PC-3 (cell line): Measurements from ENCODE around the gene CLCF1. TPM values are rescaled to one million over a fixed set of nuclear protein-coding genes. Genes with fewer than 3 reads are reported as not detected.

Experiments used
- ATAC-seq: fragments of 200-7000 bp; cut with Tn5 transposase; 2 replicates; pipeline ENCODE4 v1.9.1; 2020; ENCODE audit warnings: mild to moderate bottlenecking, moderate library complexity
- BruUV-seq: library from RNA; stranded (reverse); fragments of 400-500 nt; replicated peaks from 2 replicates; lab custom pipeline; 2021; lab: Mats Ljungman, UMichigan
- CTCF ChIA-PET: fragments of 300-600 bp; sonication (Branson Sonifier 250); formaldehyde crosslinking; loops from one replicate; lab custom pipeline; 2022; ENCODE audit warnings: antibody characterized with exemption; lab: Charles Lee
- POLR2A ChIA-PET: fragments of 300-600 bp; sonication (Branson Sonifier 250); formaldehyde crosslinking; loops from one replicate; lab custom pipeline; 2022; ENCODE audit warnings: antibody characterized with exemption; ENCODE audit not compliant: unreplicated experiment; lab: Charles Lee
- DNase-seq: peaks from one replicate; pipeline ENCODE4 v3.0.0-alpha.2; 2015
- H2AFZ ChIP-seq: fragments of 300-600 bp; sonication (generic); 2 replicates; pipeline ENCODE4 v1.6.0; 2016; ENCODE audit warnings: antibody characterized with exemption, low read length
- H3F3A ChIP-seq: fragments of 300-600 bp; sonication (generic); one replicate; pipeline ENCODE4 v1.6.0; 2017; ENCODE audit warnings: antibody characterized with exemption, low read length, control low read depth, mild to moderate bottlenecking; ENCODE audit not compliant: unreplicated experiment
- H3K27ac ChIP-seq: fragments of 300-600 bp; sonication (generic); 2 replicates; pipeline ENCODE4 v1.5.1; 2016; ENCODE audit warnings: mild to moderate bottlenecking, low read length
- H3K27me3 ChIP-seq: fragments of 300-600 bp; sonication (generic); 2 replicates; pipeline ENCODE4 v1.6.1; 2016; ENCODE audit warnings: low read length, mixed read lengths
- H3K36me3 ChIP-seq: fragments of 300-600 bp; sonication (generic); 2 replicates; pipeline ENCODE4 v1.6.1; 2016; ENCODE audit warnings: low read depth, mixed run types, low read length, mixed read lengths
- H3K4me1 ChIP-seq: fragments of 300-600 bp; sonication (generic); 2 replicates; pipeline ENCODE4 v1.5.1; 2016; ENCODE audit warnings: low read length; ENCODE audit not compliant: insufficient read depth
- H3K4me2 ChIP-seq: fragments of 300-600 bp; sonication (generic); 2 replicates; pipeline ENCODE4 v1.6.0; 2016; ENCODE audit warnings: low read length
- H3K4me3 ChIP-seq: fragments of 300-600 bp; sonication (generic); 2 replicates; pipeline ENCODE4 v1.5.1; 2016; ENCODE audit warnings: mild to moderate bottlenecking, low read length, mixed read lengths
- H3K79me2 ChIP-seq: fragments of 300-600 bp; sonication (generic); 2 replicates; pipeline ENCODE4 v1.6.1; 2017; ENCODE audit warnings: low read length, mixed read lengths
- H3K9ac ChIP-seq: fragments of 300-600 bp; sonication (generic); 2 replicates; pipeline ENCODE4 v1.6.0; 2016; ENCODE audit warnings: mild to moderate bottlenecking, low read length
- H3K9me2 ChIP-seq: fragments of 300-600 bp; sonication (generic); replicated peaks from 2 replicates; pipeline ENCODE4 v1.6.1; 2016; ENCODE audit warnings: mixed run types, low read length, mixed read lengths
- H3K9me3 ChIP-seq: fragments of 300-600 bp; sonication (generic); 2 replicates; pipeline ENCODE4 v1.6.1; 2016; ENCODE audit warnings: low read length, mixed read lengths
- H4K20me1 ChIP-seq: fragments of 300-600 bp; sonication (generic); 2 replicates; pipeline ENCODE4 v1.6.1; 2016; ENCODE audit warnings: low read length, mixed read lengths
- CTCF ChIP-seq: fragments of 300-600 bp; sonication (generic); conservative IDR thresholded peaks from 2 replicates; pipeline ENCODE4 v1.5.1; 2017; ENCODE audit warnings: antibody characterized with exemption, low read depth, mild to moderate bottlenecking, low read length
- EZH2 ChIP-seq: fragments of 300-600 bp; sonication (generic); IDR thresholded peaks from one replicate; pipeline ENCODE4 v1.6.1; 2017; ENCODE audit warnings: antibody characterized with exemption, mild to moderate bottlenecking, low read length; ENCODE audit not compliant: unreplicated experiment
- EZH2phosphoT487 ChIP-seq: fragments of 300-600 bp; sonication (generic); IDR thresholded peaks from 2 replicates; pipeline ENCODE4 v1.6.1; 2018; ENCODE audit warnings: mild to moderate bottlenecking, antibody characterized with exemption, low read length, borderline replicate concordance
- intact Hi-C: fragments of 100-400 bp; cut with micrococcal nuclease; formaldehyde crosslinking; loops from 2 replicates; pipeline ENCODE4 v1.9.0; 2023
- total RNA-seq: library from RNA; depleted of rRNA; stranded (reverse); fragments of >200 nt; gene quantifications from 2 replicates; pipeline ENCODE4 v1.2.3, GENCODE V29; 2014

The CLCF1 gene
- total RNA-seq, 1 experiment from 2014 or later: 48.3 TPM

- Histone ChIP-seq H3K27ac (peak overlapping the region; percentile 51), H2AFZ (no peak overlapping the region), H4K20me1 (peaks cover 50% of the 10 kb centered on the region), H3K79me2 (peaks cover 66% of the 10 kb centered on the region), H3K27me3 (no peaks in the 10 kb centered on the region), H3K4me2 (peak overlapping the region; percentile 94), H3F3A (peaks cover 13% of the 10 kb centered on the region), H3K9ac (peak overlapping the region; percentile 100), H3K9me3 (no peaks in the 10 kb centered on the region), H3K9me2 (no peaks in the 10 kb centered on the region), H3K4me3 (peak overlapping the region; percentile 90), H3K36me3 (peaks cover 22% of the 10 kb centered on the region; the same call in 1 of the 2 replicates), H3K4me1 (peaks cover 46% of the 10 kb centered on the region)
- BruUV-seq: no TSS peak
- DNase-seq (no peak), ATAC-seq (no peak)
- intact Hi-C loops: loop anchor here (5.0 kb wide), 1 partner anchor 110 kb away; no protein-coding TSS in a partner anchor
- TF ChIP-seq EZH2phosphoT487 (no peak), EZH2 (no peak), CTCF (no peak)
- CTCF ChIA-PET: interaction anchor here (0.5 to 2.8 kb wide), 4 partner anchors 14 to 20 kb away, joined by 5 to 11 read pairs (median 10); partner anchors contain the start of gene POLD4
- POLR2A ChIA-PET: no interaction called here
Measured at GRCh38 chr11:67371911-67372320, 1.5 kb downstream of the CLCF1 start.

- Histone ChIP-seq H3K4me2 (peak overlapping the region; percentile 94), H3K9me3 (no peaks in the 10 kb centered on the region), H4K20me1 (peaks cover 51% of the 10 kb centered on the region), H3K4me1 (peaks cover 40% of the 10 kb centered on the region), H3K79me2 (peaks cover 71% of the 10 kb centered on the region), H3K27ac (peak overlapping the region; percentile 51), H3K9me2 (no peaks in the 10 kb centered on the region), H3K9ac (peak overlapping the region; percentile 100), H3K27me3 (no peaks in the 10 kb centered on the region), H2AFZ (no peak overlapping the region), H3K36me3 (peaks cover 23% of the 10 kb centered on the region; the same call in 1 of the 2 replicates), H3K4me3 (peak overlapping the region; percentile 90), H3F3A (peaks cover 13% of the 10 kb centered on the region)
- intact Hi-C loops: loop anchor here (5.0 kb wide), 1 partner anchor 109 kb away; no protein-coding TSS in a partner anchor
- peak; percentile 79 for TF ChIP-seq CTCF
- TF ChIP-seq EZH2: no peak
- CTCF ChIA-PET: interaction anchor here (0.6 to 1.9 kb wide), 6 partner anchors 9 to 25 kb away, joined by 3 to 10 read pairs (median 4); partner anchors contain the start of gene POLD4
- TSS peak; percentile 34 for BruUV-seq
- ATAC-seq (peak; percentile 5; the same call in 1 of the 2 replicates), DNase-seq (peak; percentile 62)
- POLR2A ChIA-PET: no interaction called here
Measured at GRCh38 chr11:67371189-67371910, 2.0 kb downstream of the CLCF1 start.
